H1 (cell line): ENCODE measurements around the gene PHKA1. TPM values are rescaled to one million over a fixed set of nuclear protein-coding genes. Genes with fewer than 3 reads are reported as not detected.

ENCODE experiments used
- CTCF ChIA-PET: fragments of 300-600 bp; sonication (Branson Sonifier 250); formaldehyde crosslinking; loops from one replicate; lab custom pipeline; 2021; ENCODE audit not compliant: partially characterized antibody; lab: Charles Lee
- POLR2A ChIA-PET: fragments of 300-600 bp; sonication (Branson Sonifier 250); formaldehyde crosslinking; loops from one replicate; lab custom pipeline; 2021; ENCODE audit warnings: inconsistent platforms; ENCODE audit not compliant: partially characterized antibody; lab: Charles Lee
- DNase-seq, 2 experiments: peaks; one replicate each; pipeline versions ENCODE4 v3.0.0 to v3.0.0-alpha.2; 2010 to 2022; ENCODE audit warnings: low spot score in 2 of 2, low read depth in 1 of 2, mixed read lengths in 1 of 2
- FAIRE-seq: peaks from 2 replicates; lab custom pipeline; 2011; peaks lifted over from hg19 to GRCh38; lab: Jason Lieb, UNC
- H2AFZ ChIP-seq: 2 replicates; pipeline ENCODE4 v1.8.1; 2012; ENCODE audit warnings: low read length, inconsistent platforms
- H2AK5ac ChIP-seq: 2 replicates; pipeline ENCODE4 v1.6.1; 2013; ENCODE audit warnings: low read depth, low read length
- H2BK120ac ChIP-seq: replicated peaks from 2 replicates; pipeline ENCODE3; 2013; ENCODE audit warnings: low read depth, low read length, inconsistent platforms
- H2BK12ac ChIP-seq: 2 replicates; pipeline ENCODE4 v1.6.1; 2013; ENCODE audit warnings: low read depth, low read length
- H2BK15ac ChIP-seq: 2 replicates; pipeline ENCODE4 v1.6.1; 2013; ENCODE audit warnings: low read length
- H2BK20ac ChIP-seq: 2 replicates; pipeline ENCODE4 v1.6.1; 2013; ENCODE audit warnings: low read length
- H2BK5ac ChIP-seq: 2 replicates; pipeline ENCODE4 v1.6.1; 2013; ENCODE audit warnings: low read depth, low read length
- H3K14ac ChIP-seq: 2 replicates; pipeline ENCODE4 v1.6.1; 2013; ENCODE audit warnings: inconsistent platforms; ENCODE audit not compliant: insufficient read length
- H3K18ac ChIP-seq: 2 replicates; pipeline ENCODE4 v1.6.1; 2013; ENCODE audit warnings: low read length; ENCODE audit errors: extremely low read depth
- H3K23ac ChIP-seq: 2 replicates; pipeline ENCODE4 v1.6.1; 2013; ENCODE audit warnings: inconsistent platforms; ENCODE audit not compliant: insufficient read length
- H3K23me2 ChIP-seq: 2 replicates; pipeline ENCODE4 v1.6.1; 2013; ENCODE audit warnings: low read depth, low read length
- H3K27ac ChIP-seq: 2 replicates; pipeline ENCODE4 v1.6.1; 2011; ENCODE audit warnings: low read depth, low read length, inconsistent platforms
- H3K27me3 ChIP-seq, 4 experiments: replicated peaks in 1 of 4; 1 replicate in 1 of 4; 2 replicates in 3 of 4; pipeline versions ENCODE4 v1.6.1 to v1.8.1; 2011 to 2013; ENCODE audit warnings: low read length in 3 of 4, mild to moderate bottlenecking in 3 of 4, inconsistent platforms in 2 of 4, mixed read lengths in 2 of 4, moderate library complexity in 1 of 4; ENCODE audit not compliant: control insufficient read depth in 3 of 4, insufficient read depth in 3 of 4; ENCODE audit errors: extremely low read depth in 1 of 4
- H3K36me3 ChIP-seq, 4 experiments: 2 replicates each; pipeline versions ENCODE4 v1.6.1 to v1.8.1; 2011 to 2013; ENCODE audit warnings: mild to moderate bottlenecking in 4 of 4, low read length in 3 of 4, moderate library complexity in 2 of 4, control low read depth in 1 of 4, inconsistent platforms in 1 of 4; ENCODE audit not compliant: insufficient read depth in 4 of 4, control insufficient read depth in 2 of 4
- H3K4ac ChIP-seq: replicated peaks from 2 replicates; pipeline ENCODE3; 2013; ENCODE audit warnings: low read length, low read depth, mixed read lengths, inconsistent platforms; ENCODE audit not compliant: insufficient read length
- H3K4me1 ChIP-seq, 4 experiments: replicated peaks in 1 of 4; 1 replicate in 1 of 4; 2 replicates in 3 of 4; pipeline versions ENCODE4 v1.6.1 to v1.8.1; 2011 to 2013; ENCODE audit warnings: low read length in 3 of 4, inconsistent platforms in 2 of 4, mixed read lengths in 1 of 4; ENCODE audit not compliant: insufficient read depth in 4 of 4, control insufficient read depth in 3 of 4
- H3K4me2 ChIP-seq, 2 experiments: 2 replicates each; pipeline versions ENCODE4 v1.6.1 to v1.8.1; 2011 to 2013; ENCODE audit warnings: low read depth in 2 of 2, low read length in 2 of 2, control low read depth in 1 of 2, inconsistent platforms in 1 of 2, mild to moderate bottlenecking in 1 of 2; ENCODE audit not compliant: insufficient read depth in 1 of 2
- H3K4me3 ChIP-seq, 4 experiments: fragments of 200-600, 300-600 bp in 1 of 4; sonication (generic), shearing (Covaris generic), sonication (Bioruptor Twin) in 1 of 4; 2 replicates each; pipeline versions ENCODE4 v1.5.1 to v1.8.1; 2011 to 2016; ENCODE audit warnings: low read length in 4 of 4, low read depth in 3 of 4, control low read depth in 2 of 4, inconsistent platforms in 2 of 4, mild to moderate bottlenecking in 2 of 4, mixed read lengths in 1 of 4, moderate library complexity in 1 of 4; ENCODE audit not compliant: insufficient read depth in 2 of 4; ENCODE audit errors: extremely low read depth in 1 of 4
- H3K56ac ChIP-seq: replicated peaks from 2 replicates; pipeline ENCODE3; 2013; ENCODE audit warnings: low read depth, mild to moderate bottlenecking, mixed read lengths, low read length, inconsistent platforms; ENCODE audit not compliant: insufficient read length
- H3K79me1 ChIP-seq: 2 replicates; pipeline ENCODE4 v1.6.1; 2013; ENCODE audit warnings: low read depth, low read length, control low read depth
- H3K79me2 ChIP-seq, 2 experiments: 2 replicates each; pipeline versions ENCODE4 v1.6.1 to v1.8.1; 2012 to 2013; ENCODE audit warnings: low read length in 2 of 2, mild to moderate bottlenecking in 2 of 2, inconsistent platforms in 1 of 2; ENCODE audit not compliant: insufficient read depth in 2 of 2, control insufficient read depth in 1 of 2
- H3K9ac ChIP-seq, 4 experiments: replicated peaks in 1 of 4; 1 replicate in 1 of 4; 2 replicates in 3 of 4; pipeline versions ENCODE4 v1.6.1 to v1.8.1; 2011 to 2013; ENCODE audit warnings: low read depth in 3 of 4, low read length in 3 of 4, control low read depth in 2 of 4, mild to moderate bottlenecking in 2 of 4, moderate library complexity in 2 of 4, inconsistent platforms in 1 of 4; ENCODE audit errors: extremely low read depth in 1 of 4
- H3K9me3 ChIP-seq, 2 experiments: 2 replicates each; pipeline versions ENCODE4 v1.6.1 to v1.8.1; 2012 to 2013; ENCODE audit warnings: mild to moderate bottlenecking in 2 of 2, moderate library complexity in 2 of 2, control low read depth in 1 of 2, inconsistent platforms in 1 of 2, low read depth in 1 of 2, low read length in 1 of 2, mixed read lengths in 1 of 2; ENCODE audit not compliant: insufficient read depth in 2 of 2
- H4K20me1 ChIP-seq, 2 experiments: replicated peaks in 1 of 2; 2 replicates each; pipeline versions ENCODE3 to v1.8.1; 2011 to 2013; ENCODE audit warnings: inconsistent platforms in 2 of 2, low read length in 2 of 2, mild to moderate bottlenecking in 1 of 2; ENCODE audit not compliant: insufficient read depth in 2 of 2, control insufficient read depth in 1 of 2
- H4K5ac ChIP-seq: 2 replicates; pipeline ENCODE4 v1.6.1; 2013; ENCODE audit warnings: low read length, low read depth, mixed read lengths, inconsistent platforms; ENCODE audit not compliant: insufficient read length
- H4K8ac ChIP-seq: 2 replicates; pipeline ENCODE4 v1.8.0; 2013; ENCODE audit warnings: mild to moderate bottlenecking, moderate library complexity, low read length, inconsistent platforms; ENCODE audit not compliant: insufficient read depth; ENCODE audit errors: extremely low read depth
- H4K91ac ChIP-seq: replicated peaks from 2 replicates; pipeline ENCODE3; 2013; ENCODE audit warnings: low read length, mixed read lengths, inconsistent platforms; ENCODE audit not compliant: insufficient read length
- CHD1 ChIP-seq: IDR thresholded peaks from 2 replicates; pipeline ENCODE4 v1.6.1; 2012; ENCODE audit warnings: low read depth, low read length, improper control_type of control experiment
- CREB1 ChIP-seq: IDR thresholded peaks from 2 replicates; pipeline ENCODE4 v1.6.1; 2012; ENCODE audit warnings: inconsistent platforms
- EP300 ChIP-seq, 2 experiments: IDR thresholded peaks; 1 replicate in 1 of 2; 2 replicates in 1 of 2; pipeline ENCODE4 v1.6.1; 2011 to 2012; ENCODE audit warnings: low read depth in 2 of 2, low read length in 2 of 2, mild to moderate bottlenecking in 2 of 2, borderline replicate concordance in 1 of 2, inconsistent platforms in 1 of 2, moderate library complexity in 1 of 2
- EZH2 ChIP-seq: fragments of 200-600 bp; sonication (generic); IDR thresholded peaks from 2 replicates; pipeline ENCODE4 v1.7.1; 2012; ENCODE audit warnings: low read depth, mild to moderate bottlenecking, moderate library complexity, low read length, inconsistent platforms; ENCODE audit not compliant: severe bottlenecking
- MAFK ChIP-seq: IDR thresholded peaks from 2 replicates; pipeline ENCODE4 v1.6.1; 2012; ENCODE audit warnings: low read depth, mild to moderate bottlenecking, improper control_type of control experiment, low read length
- POLR2AphosphoS5 ChIP-seq: IDR thresholded peaks from 2 replicates; pipeline ENCODE4 v1.6.1; 2011; ENCODE audit warnings: low read depth, low read length
- RFX5 ChIP-seq: IDR thresholded peaks from 2 replicates; pipeline ENCODE4 v1.6.1; 2011; ENCODE audit warnings: low read depth, low read length, improper control_type of control experiment, borderline replicate concordance
- SAP30 ChIP-seq: fragments of 300-600 bp; sonication (generic); IDR thresholded peaks from 2 replicates; pipeline ENCODE4 v1.7.1; 2012; ENCODE audit warnings: low read length, moderate library complexity, mild to moderate bottlenecking, inconsistent platforms; ENCODE audit not compliant: insufficient read depth, insufficient replicate concordance
- SIRT6 ChIP-seq: IDR thresholded peaks from one replicate; pipeline ENCODE4 v1.7.1; 2012; ENCODE audit warnings: low read length, inconsistent platforms
- SP2 ChIP-seq: IDR thresholded peaks from 2 replicates; pipeline ENCODE4 v1.6.1; 2012; ENCODE audit warnings: mild to moderate bottlenecking, low read length, inconsistent platforms
- SRF ChIP-seq: IDR thresholded peaks from 2 replicates; pipeline ENCODE4 v1.6.1; 2011; ENCODE audit warnings: mild to moderate bottlenecking, low read depth, low read length, moderate library complexity
- TAF1 ChIP-seq: IDR thresholded peaks from 2 replicates; pipeline ENCODE4 v1.6.1; 2011; ENCODE audit warnings: mild to moderate bottlenecking, low read depth, low read length
- WGBS, 2 experiments: shearing (Covaris generic) in 1 of 2; methylation state at CpG; one replicate each; pipeline versions ENCODE4 v1.1.6 to v1.1.7; 2013 to 2015; ENCODE audit warnings: low lambda C conversion rate in 2 of 2, mixed read lengths in 2 of 2, inconsistent platforms in 1 of 2, low coverage in 1 of 2, missing lambda C conversion rate in 1 of 2; ENCODE audit not compliant: insufficient replicate concordance in 2 of 2, insufficient coverage in 1 of 2, insufficient read length in 1 of 2; ENCODE audit errors: extremely low coverage in 1 of 2, missing lambda C conversion rate in 1 of 2; 5-methylcytosine and 5-hydroxymethylcytosine counted together
- polyA plus RNA-seq, 7 experiments: library from polyadenylated mRNA; depleted of rRNA in 3 of 7; stranded (reverse) in 5 of 7; unstranded in 2 of 7; fragments of >200 nt in 5 of 7; fragments of 200-250 nt in 2 of 7; gene quantifications; 1 replicate in 5 of 7; 2 replicates in 1 of 7; 4 replicates in 1 of 7; pipeline versions ENCODE4 v1.2.1 to v1.2.3, GENCODE V29; 2011 to 2013; ENCODE audit warnings: missing spikeins in 2 of 7, mixed read lengths in 2 of 7
- total RNA-seq: library from RNA; stranded (reverse); fragmentation: NEBNext Ultra II Directional; extraction: Animal tissue kit (Norgen Biotek cat#: 25700); gene quantifications from 2 replicates; pipeline ENCODE4 v1.2.1, GENCODE V29; 2021
- TF ChIP-seq, protein P1 (sequence below): IDR thresholded peaks from 2 replicates; pipeline ENCODE4 v1.6.1; 2012; ENCODE audit warnings: inconsistent platforms

The PHKA1 gene
- total and polyA plus RNA-seq, 2 of the 8 experiments (the other 6 are each of a cell fraction or from before 2014, with no cell fraction given): 4.2 to 7.2 TPM

- no peak overlapping the region for H4K5ac ChIP-seq
- H3K9me3 ChIP-seq: no peaks in the 10 kb centered on the region
- no peak overlapping the region for H3K14ac ChIP-seq
- no peak overlapping the region for H2BK5ac ChIP-seq
- peaks cover 2 to 12% (median 7%) of the 10 kb centered on the region in 4 experiments; a peak in 4 of 8 replicates for H3K36me3 ChIP-seq
- DNase-seq (no peak), FAIRE-seq (no peak)
- 100% methylated on average over 2 of the region's 2 CpGs; no CpG with 5 or more reads in 1 of the 2 experiments for WGBS, 2 experiments
- CTCF ChIA-PET: no interaction called here
- no peak overlapping the region for H3K9ac ChIP-seq
- no peak overlapping the region for H3K23ac ChIP-seq
- H3K4me1 ChIP-seq: no peaks in the 10 kb centered on the region
- H3K18ac ChIP-seq: no peak overlapping the region
- TF ChIP-seq TAF1 (no peak), SP2 (no peak), EP300 (IDR thresholded peaks at IDR 0.05; ENCODE audit: borderline replicate concordance in 1 of 2, low read depth in 2 of 2, low read length in 2 of 2) (no peak), MAFK (no peak), SIRT6 (no peak), CREB1 (no peak), CHD1 (no peak), RFX5 (no peak), SAP30 (no peak), POLR2AphosphoS5 (no peak), SRF (no peak), EZH2 (no peak)
- TF ChIP-seq, protein P1, sequence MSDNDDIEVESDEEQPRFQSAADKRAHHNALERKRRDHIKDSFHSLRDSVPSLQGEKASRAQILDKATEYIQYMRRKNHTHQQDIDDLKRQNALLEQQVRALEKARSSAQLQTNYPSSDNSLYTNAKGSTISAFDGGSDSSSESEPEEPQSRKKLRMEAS: no peak
- H2BK20ac ChIP-seq: no peak overlapping the region
- no peak overlapping the region for H4K8ac ChIP-seq
- no peak overlapping the region for H3K4ac ChIP-seq
- no peak overlapping the region for H3K4me3 ChIP-seq
- H2AK5ac ChIP-seq: no peak overlapping the region
- no peaks in the 10 kb centered on the region for H3K79me2 ChIP-seq
- no peak overlapping the region for H2BK15ac ChIP-seq
- H3K4me2 ChIP-seq: no peak overlapping the region
- H2BK12ac ChIP-seq: no peak overlapping the region
- no peak overlapping the region for H2AFZ ChIP-seq
- POLR2A ChIA-PET: no interaction called here
- H3K79me1 ChIP-seq: no peaks in the 10 kb centered on the region
- H4K20me1 ChIP-seq: no peaks in the 10 kb centered on the region
- H3K56ac ChIP-seq: no peak overlapping the region
- no peak overlapping the region for H4K91ac ChIP-seq
- no peak overlapping the region for H3K27ac ChIP-seq
- H3K23me2 ChIP-seq: no peaks in the 10 kb centered on the region
- H3K27me3 ChIP-seq: no peaks in the 10 kb centered on the region
- H2BK120ac ChIP-seq: no peak overlapping the region
These were observed 144.3 kb downstream of the PHKA1 start for GRCh38 chrX:72569786-72570185.
